NCI-H1436 (cell line): Measurements from ENCODE around the gene MN1.

Experiments
- DNase-seq: peaks from one replicate; lab custom pipeline; 2025; lab: John Stamatoyannopoulos, UW

The MN1 gene

DNA sequence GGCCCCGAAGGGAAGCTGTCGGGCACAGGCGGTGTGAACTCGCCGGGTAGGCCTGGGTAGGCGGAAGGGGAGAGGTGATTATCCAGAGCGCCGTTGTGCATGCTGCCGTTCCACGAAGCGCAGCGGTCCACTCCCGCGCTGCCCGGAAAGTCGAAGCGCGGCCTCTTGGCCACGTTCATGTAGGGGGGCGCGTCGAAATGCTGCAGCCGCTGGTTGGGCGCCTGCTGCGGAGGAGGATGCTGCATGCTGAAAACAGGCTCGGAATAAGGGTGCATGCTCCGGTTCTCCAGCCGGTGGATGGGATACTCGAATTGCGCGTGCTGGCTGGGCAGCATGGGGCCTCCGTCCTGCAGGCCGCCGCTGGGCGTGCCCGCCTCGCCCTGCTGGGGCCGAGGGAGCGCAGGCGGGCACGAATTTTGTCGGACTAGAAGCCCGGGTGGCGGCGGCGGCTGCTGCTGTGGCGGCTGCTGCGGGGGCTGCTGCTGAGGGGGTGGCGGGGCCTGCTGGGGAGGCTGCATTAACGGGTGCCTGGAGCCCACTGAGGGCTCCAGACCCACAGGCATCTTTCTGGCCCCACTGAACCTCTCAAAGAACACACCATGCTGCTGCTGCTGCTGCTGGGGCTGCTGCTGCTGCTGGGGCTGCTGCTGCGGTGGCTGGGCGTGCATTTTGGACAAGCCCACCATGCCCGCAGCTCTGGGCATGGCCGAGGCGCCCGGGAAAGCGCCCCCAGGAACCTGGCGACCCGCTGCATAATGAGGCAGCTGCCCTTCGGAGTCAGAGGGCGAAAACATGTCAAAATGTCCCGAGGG, 2.3 kb downstream of the MN1 start:
- DNase-seq, result no peak

DNA sequence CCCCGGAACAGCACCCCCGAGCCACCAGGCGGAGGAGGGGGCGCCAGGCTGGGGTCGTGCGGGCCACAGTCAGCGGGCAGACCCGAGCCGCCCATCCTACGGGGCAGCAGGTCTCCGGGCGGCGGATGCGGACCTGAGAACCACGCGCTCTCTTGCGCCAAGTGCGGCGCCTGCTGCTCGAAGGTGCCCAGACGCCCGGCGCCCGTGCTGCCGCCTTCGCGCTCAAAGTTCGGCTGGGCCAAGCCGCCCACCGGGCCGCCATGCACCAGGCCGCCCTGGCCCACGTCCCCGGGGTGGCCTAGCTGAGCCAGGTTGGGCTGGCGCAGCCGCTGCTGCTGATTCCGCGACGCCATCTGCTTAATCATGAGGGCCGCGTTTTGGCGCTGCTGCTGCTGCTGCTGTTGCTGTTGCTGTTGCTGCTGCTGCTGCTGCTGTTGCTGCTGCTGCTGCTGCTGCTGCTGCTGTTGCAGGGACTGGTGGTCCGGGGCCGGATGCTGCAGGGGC, 3.0 kb downstream of the MN1 start:
- DNase-seq, result no peak

DNA sequence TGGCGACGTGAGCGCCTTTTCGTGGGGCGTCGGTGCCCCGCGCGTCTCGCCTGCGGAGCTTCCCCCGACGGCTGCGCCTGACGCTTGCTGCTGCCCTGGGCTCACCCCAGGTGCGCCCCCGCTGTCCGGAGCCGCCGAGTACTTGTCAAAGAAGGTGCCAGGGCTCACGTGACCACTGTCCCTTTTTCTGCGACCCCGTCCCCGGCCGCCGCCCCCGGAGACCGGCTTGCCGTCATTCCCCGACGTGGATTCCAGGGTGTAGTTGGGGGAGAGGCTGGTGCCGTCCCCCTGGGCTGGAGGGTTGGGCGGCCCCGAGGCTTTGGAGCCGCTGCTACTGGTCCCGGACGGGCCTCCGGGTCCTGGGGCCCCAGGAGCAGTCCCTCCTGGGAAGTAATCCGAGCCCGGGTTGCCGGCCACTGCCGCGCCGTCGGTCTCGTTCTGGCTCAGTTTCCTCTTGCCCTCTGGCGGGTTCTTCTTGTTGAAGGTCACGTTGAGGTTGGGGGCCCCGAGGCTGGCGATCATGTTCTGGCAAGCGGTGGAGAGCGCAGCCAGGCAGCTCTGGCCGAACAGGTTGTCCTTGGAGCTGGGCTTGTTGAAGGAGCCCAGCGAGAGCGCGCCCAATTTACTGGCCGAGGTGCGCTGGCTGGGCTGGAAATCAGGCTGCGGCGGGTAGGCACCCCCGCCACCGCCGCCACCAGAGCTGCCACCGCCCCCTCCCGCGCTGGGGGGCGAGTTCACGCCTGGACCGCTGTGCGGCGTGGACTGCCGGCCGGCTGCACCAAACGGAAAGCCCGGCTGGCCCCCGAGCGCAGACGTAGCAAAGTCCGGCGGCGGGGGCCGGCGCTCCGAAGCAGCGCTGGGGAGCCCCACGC, 3.8 kb downstream of the MN1 start:
- no peak for DNase-seq

DNA sequence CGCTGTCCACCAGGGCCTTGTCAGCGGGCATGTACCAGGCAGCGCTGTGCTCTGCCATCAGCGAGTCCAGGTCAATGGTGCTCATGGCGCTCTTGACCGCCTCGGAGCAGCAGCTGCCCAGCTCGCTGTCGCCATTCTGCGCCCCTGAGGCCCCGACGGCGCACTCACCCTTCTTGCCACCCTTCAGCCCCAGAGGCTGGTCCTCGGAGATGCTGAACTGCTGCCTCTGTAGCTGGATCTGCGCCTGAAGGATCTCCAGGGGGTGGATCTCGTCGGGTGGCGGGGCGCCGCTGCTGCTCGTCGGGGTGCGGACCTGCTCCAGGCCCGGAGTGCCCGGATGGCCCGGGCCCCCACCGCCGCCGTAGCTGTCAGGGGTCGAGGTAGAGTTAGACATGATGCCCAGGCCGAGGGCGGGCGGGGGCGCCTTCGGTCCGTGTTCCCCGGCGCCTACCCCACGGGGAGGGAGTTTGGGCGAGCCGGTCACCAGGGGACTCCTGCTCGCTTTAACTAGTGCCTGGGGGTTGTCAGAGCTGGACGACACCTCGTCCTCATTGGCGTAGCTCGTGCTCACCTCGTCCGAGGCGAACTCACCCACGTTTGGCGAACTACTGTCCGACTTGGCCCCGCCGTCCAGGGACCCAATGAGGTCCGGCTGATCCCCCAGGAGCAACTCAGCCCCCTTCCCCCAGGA, 4.6 kb downstream of the MN1 start:
- no peak for DNase-seq

DNA sequence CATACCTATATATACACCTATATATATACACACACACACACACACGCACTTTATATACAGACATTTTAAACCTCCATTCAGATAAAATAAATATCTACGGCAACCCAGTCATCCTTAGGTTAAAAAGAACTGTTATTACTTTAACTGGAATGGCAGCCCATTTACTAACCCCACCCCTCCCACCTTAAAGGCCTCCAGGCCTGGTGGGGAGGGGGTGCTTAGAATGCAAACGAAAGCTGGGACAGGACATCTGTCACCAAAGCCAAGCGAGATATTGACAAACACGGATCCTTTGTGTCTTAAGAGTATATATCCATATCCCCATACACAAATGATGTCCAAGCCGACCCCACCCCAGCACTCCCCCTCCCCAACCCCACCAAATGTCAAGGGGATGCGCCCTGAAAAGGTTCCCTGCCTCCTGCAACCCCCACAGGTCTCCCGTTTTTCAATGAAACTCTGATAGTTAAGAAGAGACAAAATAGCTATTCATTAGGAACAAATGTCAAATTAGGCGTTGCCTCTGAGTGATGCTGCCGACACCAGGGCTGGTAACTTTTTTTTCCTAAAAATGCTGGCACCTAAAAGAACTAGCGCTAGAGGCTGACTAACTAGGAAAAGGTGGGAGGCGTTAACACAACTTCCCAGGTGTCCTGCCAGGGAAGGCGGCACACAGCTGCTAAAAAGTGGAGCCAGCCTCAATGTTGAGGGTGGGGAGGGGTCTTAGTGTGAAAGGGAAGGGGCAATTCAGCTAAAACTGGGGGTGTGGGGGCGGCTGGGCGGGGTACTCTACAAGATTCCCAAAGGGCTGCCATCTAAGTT, 5.6 kb downstream of the MN1 start:
- no peak for DNase-seq

DNA sequence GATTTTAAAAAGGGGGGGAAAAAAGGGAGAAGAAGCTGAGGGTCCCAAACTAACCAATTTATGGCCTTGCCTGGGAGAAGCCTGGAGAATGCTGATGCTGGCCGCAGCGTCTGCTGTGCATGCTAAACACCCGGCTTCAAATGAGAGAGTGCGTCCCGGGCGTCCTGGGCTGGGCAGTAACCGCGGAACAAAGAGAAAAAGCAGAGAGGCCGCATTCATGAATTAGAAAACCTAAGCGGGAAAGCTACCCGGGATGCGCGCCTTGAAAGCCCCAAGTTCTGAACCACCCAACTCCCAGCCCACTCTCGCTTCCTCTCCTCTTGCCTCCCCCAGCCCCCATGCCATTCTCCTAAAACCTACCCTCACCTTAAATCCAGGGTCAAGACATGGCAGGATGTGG, 6.5 kb downstream of the MN1 start:
- no peak for DNase-seq

DNA sequence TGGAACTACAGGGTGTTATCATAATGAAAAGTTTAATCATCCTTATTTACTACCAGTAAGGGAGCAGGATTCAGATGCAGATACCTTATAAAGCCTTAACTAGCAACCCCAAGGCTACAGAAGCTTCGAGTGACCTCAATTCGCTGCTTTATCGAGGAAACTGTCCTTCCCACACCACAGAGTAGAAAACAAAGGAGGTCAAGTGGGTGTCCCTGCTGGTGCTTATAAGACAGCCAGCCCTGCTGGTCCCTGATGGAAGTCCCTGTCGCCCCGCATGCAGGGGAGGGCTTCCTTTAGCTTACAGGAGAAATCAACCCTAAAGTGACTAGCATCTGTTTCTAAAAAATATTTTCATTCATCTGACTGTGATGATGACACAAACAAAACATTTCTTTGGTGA, 7.3 kb downstream of the MN1 start:
- DNase-seq, result no peak

DNA sequence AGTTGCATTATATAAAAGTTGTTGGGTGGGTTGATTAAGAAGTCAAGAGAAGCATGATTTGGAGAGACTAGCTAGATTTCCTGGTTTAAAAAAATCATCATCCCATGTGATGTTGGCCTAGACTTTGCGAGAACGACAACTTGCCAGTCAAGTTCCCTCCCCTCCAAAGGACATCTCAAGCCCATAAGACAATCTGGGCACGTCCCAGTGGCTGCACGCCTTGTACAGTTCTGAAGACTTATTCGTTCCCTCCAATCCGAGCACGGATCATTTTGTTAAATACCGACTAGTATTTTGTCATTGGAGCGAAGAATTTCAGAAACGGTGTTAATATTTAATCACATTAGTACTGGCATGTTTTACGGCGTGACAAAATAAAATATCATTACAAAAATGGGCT, 8.0 kb downstream of the MN1 start:
- DNase-seq, result no peak

DNA sequence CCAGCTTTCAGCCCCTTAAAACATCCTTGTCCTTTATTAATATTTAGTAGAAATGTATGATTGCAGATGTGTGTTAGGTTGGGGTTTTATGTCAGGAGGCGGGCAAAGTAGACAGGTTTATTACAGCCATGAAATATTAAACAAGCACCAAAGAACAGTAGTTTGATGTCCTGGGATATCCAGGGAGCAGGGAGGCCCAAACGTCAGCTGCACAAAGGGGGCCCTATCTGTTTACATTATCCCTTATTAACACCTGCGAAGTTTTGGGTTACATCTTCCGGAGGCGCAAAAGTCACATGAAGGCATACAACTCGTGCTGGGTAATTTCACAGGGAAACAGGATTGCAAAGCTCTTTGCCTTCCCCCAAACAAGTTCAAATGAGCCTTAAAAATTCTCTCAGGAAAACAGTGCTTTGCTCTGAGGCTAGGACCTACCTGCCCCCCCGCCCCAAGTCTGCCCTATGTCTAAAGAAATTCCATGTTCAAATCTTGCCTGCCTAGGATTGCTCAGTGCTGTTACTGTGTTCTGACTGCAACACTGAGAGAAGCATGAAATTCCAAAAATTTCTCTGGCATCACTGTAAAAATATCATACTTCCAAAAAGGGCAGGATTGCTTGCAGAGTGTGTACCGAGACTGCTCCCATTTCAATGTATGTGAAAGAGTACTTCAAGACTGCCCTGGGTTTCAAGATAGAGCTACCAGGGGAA, 8.9 kb downstream of the MN1 start:
- no peak for DNase-seq

DNA sequence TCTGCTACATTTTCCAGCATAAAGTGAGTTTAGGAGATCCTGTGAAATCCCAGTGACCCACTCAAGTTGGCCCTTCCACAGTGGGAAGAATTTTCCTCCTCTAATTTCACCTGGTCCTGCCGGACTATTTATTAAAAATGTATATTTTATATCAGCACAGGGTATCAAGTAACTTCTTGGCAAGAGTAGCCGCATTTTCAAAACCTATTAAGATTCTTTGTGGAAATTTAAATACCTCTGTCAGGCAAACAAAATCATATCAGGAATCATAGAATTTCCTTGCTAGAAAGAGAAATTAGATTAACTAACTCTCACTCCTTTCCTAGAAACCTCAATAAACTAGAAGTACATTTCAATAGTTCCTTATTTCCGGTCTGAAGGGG, 9.7 kb downstream of the MN1 start:
- DNase-seq, result no peak

DNA sequence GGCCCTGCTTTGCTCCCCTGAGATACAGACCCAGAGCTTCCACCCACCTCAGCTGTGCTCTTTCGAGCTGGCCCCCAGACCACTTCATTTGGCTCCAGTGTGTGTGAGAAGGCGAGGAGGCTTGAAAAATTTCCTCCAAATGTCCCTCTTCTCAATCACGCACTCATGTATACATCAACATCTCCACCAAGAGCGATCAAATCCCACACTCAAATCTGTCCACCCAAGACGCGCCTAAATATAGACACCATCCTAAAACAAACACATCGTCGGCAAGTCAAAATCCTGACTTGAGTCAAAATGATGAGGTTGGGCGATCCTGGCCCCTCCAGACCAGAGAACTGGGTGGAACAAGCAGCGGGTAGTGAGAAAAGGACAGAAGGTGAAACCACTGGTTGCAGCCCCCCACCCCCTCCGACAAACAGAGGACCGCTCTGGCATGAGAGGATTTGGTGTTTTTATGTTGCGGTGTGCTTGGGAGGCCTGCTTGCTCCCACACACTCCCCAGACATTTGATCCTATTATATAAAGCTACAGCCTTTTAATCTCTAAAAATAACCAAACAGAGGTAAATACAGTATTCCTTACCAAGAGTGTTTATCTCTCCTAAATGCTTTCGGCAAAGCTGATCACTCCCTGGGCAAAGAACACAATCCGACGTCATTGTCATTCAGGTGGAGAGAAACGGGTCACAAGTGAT, 10.2 kb downstream of the MN1 start:
- no peak for DNase-seq

DNA sequence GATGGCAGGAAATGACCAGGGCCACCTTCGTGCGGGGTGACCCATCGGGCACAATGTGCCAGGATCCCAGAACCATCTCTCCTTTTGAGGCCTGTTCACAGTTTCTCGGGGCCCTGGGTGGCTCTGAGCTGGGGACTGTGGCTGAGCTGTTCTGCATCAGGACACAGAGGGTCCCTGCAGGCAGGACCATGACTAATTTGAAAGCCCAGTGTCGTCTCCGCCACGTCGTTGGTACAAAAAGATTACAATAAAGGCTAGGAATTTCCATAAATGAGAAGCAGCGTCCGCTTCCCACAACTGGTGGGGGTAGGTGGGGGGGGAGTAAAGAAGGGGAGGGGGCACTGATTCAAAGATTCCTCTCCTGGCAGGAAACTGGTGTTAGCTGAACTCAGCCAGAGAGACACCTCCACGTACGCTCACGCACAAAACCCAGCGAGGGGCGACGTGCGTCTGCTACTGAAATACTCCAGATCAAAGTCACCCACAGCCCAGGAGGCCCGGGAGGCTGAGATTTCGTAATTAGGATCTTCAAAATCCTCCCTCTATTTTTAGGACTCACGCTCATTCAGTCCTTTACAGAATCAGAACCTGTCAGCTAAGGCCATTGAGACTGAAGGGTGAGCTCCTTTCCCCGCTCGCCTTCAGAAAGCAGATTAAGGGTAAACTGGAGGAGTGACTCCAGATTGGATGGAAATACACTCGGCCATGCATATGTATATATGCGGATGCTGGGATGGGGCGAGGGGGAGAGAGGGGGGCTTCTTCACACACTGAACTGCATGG, 11.0 kb downstream of the MN1 start:
- no peak for DNase-seq

DNA sequence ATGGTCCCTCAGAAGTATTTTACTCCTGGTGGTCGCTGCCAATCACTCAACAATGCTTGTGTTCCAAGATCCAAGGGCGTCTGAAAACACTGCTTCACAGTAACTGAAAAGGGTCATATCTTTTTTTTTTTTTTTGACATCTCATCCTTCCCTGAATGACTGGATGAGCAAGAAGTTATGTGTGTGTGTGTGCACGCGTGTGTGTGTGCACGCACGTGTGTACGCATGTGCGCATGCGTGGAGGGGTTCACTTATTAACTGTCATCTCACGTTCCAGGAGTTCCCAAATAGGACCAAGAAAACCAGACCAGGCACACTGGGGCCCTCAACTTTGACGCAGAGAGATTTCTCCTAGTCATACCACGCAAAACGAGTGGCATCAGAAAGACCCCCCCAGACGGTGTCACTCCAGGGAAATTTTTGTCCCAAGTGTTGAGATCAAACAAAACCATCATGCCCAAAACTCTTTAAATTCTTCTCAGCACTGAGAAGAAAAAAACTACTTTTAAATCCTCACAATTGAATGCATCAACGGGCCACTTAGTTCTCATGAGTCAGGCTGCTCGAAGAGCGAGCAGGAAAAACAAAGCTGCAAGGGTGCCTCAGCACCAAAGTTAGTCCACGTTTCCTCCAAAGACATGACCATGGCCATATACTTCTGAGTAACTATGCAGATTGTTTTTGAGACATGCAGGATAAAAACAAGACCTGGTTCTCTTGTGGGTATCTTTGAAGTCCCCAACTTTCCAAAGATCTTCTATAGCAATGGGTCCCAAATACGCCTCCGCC, 12.9 kb downstream of the MN1 start:
- no peak for DNase-seq

DNA sequence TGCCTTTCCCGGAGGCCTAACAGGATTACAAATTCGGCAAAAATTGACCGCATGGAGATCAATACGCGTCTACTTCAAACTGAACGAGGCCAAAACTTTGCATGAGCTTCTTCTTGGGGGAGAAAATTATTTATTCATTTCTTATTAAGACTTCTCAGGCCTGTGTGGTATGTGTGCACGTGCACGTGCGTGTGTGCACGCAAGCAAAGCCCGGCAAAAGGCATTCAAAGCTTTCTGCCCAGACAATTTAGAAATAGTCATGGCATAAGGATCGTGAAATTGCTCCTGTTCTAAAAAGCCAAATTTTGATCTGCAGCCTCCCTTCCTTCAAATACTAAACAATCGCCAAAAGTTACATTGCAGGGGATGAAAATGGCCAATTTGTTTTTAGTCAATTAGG, 14.6 kb downstream of the MN1 start:
- DNase-seq, result no peak

DNA sequence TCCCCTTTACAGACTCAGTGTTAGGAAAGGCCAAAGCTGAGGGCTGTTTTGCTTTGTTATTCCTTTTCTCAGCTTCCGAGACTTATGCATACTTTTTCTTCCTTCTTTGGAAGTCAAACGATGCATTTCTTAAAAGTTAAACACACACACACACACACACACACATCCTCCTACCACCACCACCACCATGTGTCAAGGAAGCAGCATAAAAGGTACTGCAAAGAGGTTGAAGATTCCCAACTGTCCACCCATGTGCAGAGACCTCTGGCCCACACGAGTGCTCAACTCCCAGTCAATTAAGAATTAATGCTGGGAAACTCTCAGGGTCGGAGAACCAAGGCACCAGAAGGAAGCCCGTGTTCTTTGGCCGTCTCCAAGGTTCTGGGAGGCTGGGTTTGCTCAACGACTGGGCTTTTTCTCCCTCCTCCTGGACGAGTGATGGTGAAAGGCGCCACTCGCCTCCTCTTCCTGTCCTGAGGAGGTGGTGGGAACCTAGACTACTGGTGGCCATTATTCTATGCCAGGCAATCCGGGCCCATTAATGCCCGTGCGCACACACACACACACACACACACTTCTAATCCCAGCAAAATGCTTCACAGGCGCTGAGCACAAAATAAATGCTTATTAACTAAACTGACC, 15.1 kb downstream of the MN1 start:
- DNase-seq, result no peak

DNA sequence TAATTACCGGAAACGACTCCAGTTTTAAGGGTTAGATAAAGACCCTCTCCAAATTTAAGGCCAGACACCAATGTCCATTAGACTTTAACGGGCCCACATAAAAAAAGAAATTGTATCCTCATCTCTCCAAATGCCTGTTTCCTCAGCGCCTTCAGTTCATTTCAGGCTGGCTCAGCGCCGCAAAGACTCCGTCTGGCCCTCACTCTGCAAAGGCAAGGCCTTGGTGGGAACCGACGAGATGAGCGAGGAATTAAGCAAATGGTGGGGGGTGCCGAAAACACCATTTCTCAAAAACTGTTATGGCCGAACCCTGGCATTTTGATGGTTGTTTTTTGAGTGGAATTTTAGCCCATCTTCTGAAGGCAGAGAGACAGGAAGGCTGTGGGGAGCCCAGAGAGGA, 15.7 kb downstream of the MN1 start:
- no peak for DNase-seq

DNA sequence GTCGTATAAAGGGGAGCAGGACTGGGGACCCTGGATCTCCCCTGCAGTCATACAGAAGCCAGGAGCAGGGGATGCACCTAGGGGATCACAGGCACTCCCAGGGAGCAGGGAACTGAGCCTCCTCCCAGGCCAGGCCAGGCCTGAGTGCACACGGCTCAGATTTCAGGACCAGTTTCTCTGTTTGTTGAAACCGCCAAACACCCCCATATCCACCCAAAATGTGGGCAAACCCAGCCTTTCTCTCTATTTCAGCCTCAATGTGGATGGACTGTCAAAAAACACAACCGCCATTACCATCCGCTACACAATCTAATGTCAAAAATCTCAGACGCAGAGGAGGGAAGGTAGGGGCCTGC, 17.5 kb downstream of the MN1 start:
- no peak for DNase-seq

DNA sequence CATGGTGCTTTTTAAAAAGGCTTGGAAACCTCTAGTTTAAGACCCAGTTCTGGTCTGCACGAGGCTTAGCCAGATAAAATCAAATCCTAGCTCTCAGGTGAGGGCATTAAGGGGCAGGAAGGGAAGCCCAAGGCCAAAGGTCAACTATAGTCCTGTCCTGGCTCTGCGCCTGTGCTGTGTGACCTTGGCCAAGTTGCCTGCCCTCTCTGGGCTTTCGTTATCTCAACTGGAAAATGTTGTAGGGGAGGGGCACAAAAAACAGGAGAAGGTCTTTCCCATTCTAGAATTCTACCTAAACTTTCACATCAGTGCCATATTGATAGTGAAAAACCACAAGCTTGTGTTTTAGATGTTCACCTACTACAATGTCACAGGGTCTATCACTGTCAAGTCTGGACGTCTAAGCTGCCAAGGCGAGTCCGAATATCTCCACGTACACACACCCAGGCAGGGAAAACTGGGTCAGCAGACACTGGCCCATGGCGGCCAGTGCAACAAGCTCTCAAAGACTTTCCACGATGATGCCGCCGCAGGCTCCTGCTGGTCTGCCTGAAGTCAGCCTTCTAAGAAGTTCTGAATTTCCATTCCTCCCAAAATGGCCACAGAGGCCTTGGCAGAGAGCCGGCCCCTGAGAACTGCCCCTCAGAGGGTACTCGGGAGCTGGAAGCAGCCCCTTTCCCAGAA, 18.0 kb downstream of the MN1 start:
- DNase-seq, result no peak
